ENCODE measurements around the gene ADAM29.
"Not testable (repeated sequence)": the region's sequence is repeated elsewhere in the genome, so short reads cannot be mapped to it uniquely, and the experiment has no call there.

ADAM29 gene

GRCh38 chr4:174918058-174918457, at the start of gene ADAM29:
TSS of gene ADAM29 (plus strand) at chr4:174918358. CDS start at chr4:174975526, 57,168 bp downstream.
- no peak for DNase-seq

GRCh38 chr4:174869339-174869738, 48.8 kb upstream of the ADAM29 start:
- no peak for DNase-seq

GRCh38 chr4:174870311-174870710, 47.8 kb upstream of the ADAM29 start:
- DNase-seq: no peak

GRCh38 chr4:174871407-174871806, 46.8 kb upstream of the ADAM29 start:
- no peak for DNase-seq

- DNase-seq: not testable (repeated sequence)
These were observed 45.0 kb upstream of the ADAM29 start for GRCh38 chr4:174873146-174873545.

- DNase-seq: no peak
These were observed 44.2 kb upstream of the ADAM29 start for GRCh38 chr4:174873931-174874330.

- no peak for DNase-seq
These were observed 43.3 kb upstream of the ADAM29 start for GRCh38 chr4:174874898-174875297.

- no peak for DNase-seq
These were observed 38.2 kb upstream of the ADAM29 start for GRCh38 chr4:174880001-174880400.

GRCh38 chr4:174882317-174882992, 35.7 kb upstream of the ADAM29 start:
- no peak for DNase-seq

GRCh38 chr4:174907508-174907907, 10.7 kb upstream of the ADAM29 start:
- no peak for DNase-seq

- no peak for DNase-seq
These were observed 7.9 kb upstream of the ADAM29 start for GRCh38 chr4:174910271-174910670.

GRCh38 chr4:174912919-174913543, 5.1 kb upstream of the ADAM29 start:
- no peak for DNase-seq

- DNase-seq: no peak
These were observed 1.8 kb downstream of the ADAM29 start for GRCh38 chr4:174919886-174920423.

GRCh38 chr4:174926958-174927357, 8.8 kb downstream of the ADAM29 start:
- no peak for DNase-seq

GRCh38 chr4:174928174-174928573, 10.0 kb downstream of the ADAM29 start:
- no peak for DNase-seq

- no peak for DNase-seq
These were observed 10.6 kb downstream of the ADAM29 start for GRCh38 chr4:174928575-174929253.

GRCh38 chr4:174929346-174929745, 11.2 kb downstream of the ADAM29 start:
- no peak for DNase-seq

GRCh38 chr4:174930895-174931294, 12.7 kb downstream of the ADAM29 start:
- DNase-seq: no peak

GRCh38 chr4:174933083-174933482, 14.9 kb downstream of the ADAM29 start:
- DNase-seq: no peak

GRCh38 chr4:174934360-174934759, 16.2 kb downstream of the ADAM29 start:
- DNase-seq: no peak

- DNase-seq: no peak
These were observed 17.4 kb downstream of the ADAM29 start for GRCh38 chr4:174935607-174936006.

- DNase-seq: no peak
These were observed 21.8 kb downstream of the ADAM29 start for GRCh38 chr4:174940002-174940401.

- DNase-seq: no peak
These were observed 28.1 kb downstream of the ADAM29 start for GRCh38 chr4:174946246-174946645.

GRCh38 chr4:174948826-174949225, 30.7 kb downstream of the ADAM29 start:
- no peak for DNase-seq
